WTC11 (cell line): ENCODE data around the gene ANKRD65. TPM values are rescaled to one million over a fixed set of nuclear protein-coding genes. Genes with fewer than 3 reads are reported as not detected.

ENCODE experiments used
- ATAC-seq: fragments of 200-7000 bp; cut with Tn5 transposase; 2 replicates; pipeline ENCODE4 v1.10.0; 2021; ENCODE audit warnings: mild to moderate bottlenecking, moderate library complexity
- CTCF ChIA-PET: fragments of 300-600 bp; sonication (Branson Sonifier 250); formaldehyde crosslinking; loops from one replicate; lab custom pipeline; 2021; ENCODE audit warnings: antibody characterized with exemption; lab: Charles Lee
- POLR2A ChIA-PET: fragments of 350-600 bp; sonication (Branson Sonifier 250); formaldehyde crosslinking; loops from one replicate; lab custom pipeline; 2021; ENCODE audit warnings: antibody characterized with exemption; lab: Charles Lee
- DNase-seq: peaks from one replicate; pipeline ENCODE4 v3.0.0; 2021; ENCODE audit warnings: low spot score
- H3K27ac Mint-ChIP-seq: 2 replicates; pipeline ENCODE4 v1.8.0; 2021; ENCODE audit warnings: mixed read lengths
- H3K27me3 Mint-ChIP-seq: 2 replicates; pipeline ENCODE4 v1.8.0; 2021; ENCODE audit warnings: low read depth, mild to moderate bottlenecking, moderate library complexity, mixed read lengths
- H3K36me3 Mint-ChIP-seq: 2 replicates; pipeline ENCODE4 v1.8.0; 2021; ENCODE audit warnings: mixed read lengths
- H3K4me1 Mint-ChIP-seq: 2 replicates; pipeline ENCODE4 v1.8.0; 2022; ENCODE audit warnings: mixed read lengths
- H3K4me3 Mint-ChIP-seq: 2 replicates; pipeline ENCODE4 v1.8.0; 2021; ENCODE audit warnings: mild to moderate bottlenecking, moderate library complexity, mixed read lengths
- H3K9me3 Mint-ChIP-seq: 2 replicates; pipeline ENCODE4 v1.8.0; 2021; ENCODE audit warnings: mixed read lengths
- ARID4B ChIP-seq: sonication (generic); formaldehyde crosslinking; IDR thresholded peaks from 2 replicates; pipeline ENCODE4 v1.8.0; 2023; ENCODE audit warnings: missing genetic modification reagents, mild to moderate bottlenecking, borderline replicate concordance
- CDX4 ChIP-seq: fragments of 250-450 bp; sonication (Bioruptor Pico); IDR thresholded peaks from 2 replicates; pipeline ENCODE4 v1.9.0; 2021; ENCODE audit warnings: moderate library complexity, mild to moderate bottlenecking, inconsistent platforms, borderline replicate concordance
- CTCF ChIP-seq: fragments of 200-600 bp; IDR thresholded peaks from 2 replicates; pipeline ENCODE4 v1.8.0; 2022; ENCODE audit warnings: antibody characterized with exemption
- ERG ChIP-seq: fragments of 250-450 bp; sonication (Bioruptor Pico); IDR thresholded peaks from 2 replicates; pipeline ENCODE4 v1.8.0; 2021; ENCODE audit warnings: mild to moderate bottlenecking
- ETV6 ChIP-seq: sonication (generic); formaldehyde crosslinking; IDR thresholded peaks from 2 replicates; pipeline ENCODE4 v1.8.1; 2022; ENCODE audit warnings: mild to moderate bottlenecking, missing genetic modification reagents
- GABPB1 ChIP-seq: sonication (generic); formaldehyde crosslinking; IDR thresholded peaks from 2 replicates; pipeline ENCODE4 v1.8.1; 2023; ENCODE audit warnings: mild to moderate bottlenecking, missing genetic modification reagents
- NFYB ChIP-seq: sonication (generic); formaldehyde crosslinking; conservative IDR thresholded peaks from 2 replicates; pipeline ENCODE4 v1.8.0; 2022; ENCODE audit warnings: low read depth, missing genetic modification reagents
- NR1H2 ChIP-seq: sonication (generic); formaldehyde crosslinking; IDR thresholded peaks from 2 replicates; pipeline ENCODE4 v1.9.0; 2021; ENCODE audit warnings: mild to moderate bottlenecking, moderate library complexity, missing genetic modification reagents
- NR3C1 ChIP-seq: sonication (generic); formaldehyde crosslinking; conservative IDR thresholded peaks from 2 replicates; pipeline ENCODE4 v1.8.1; 2023; ENCODE audit warnings: low read depth, mild to moderate bottlenecking, missing genetic modification reagents
- OVOL2 ChIP-seq: fragments of 250-450 bp; sonication (Bioruptor Pico); IDR thresholded peaks from 2 replicates; pipeline ENCODE4 v1.9.0; 2021; ENCODE audit warnings: mild to moderate bottlenecking, borderline replicate concordance
- PRDM15 ChIP-seq: sonication (generic); formaldehyde crosslinking; IDR thresholded peaks from 2 replicates; pipeline ENCODE4 v1.8.0; 2022; ENCODE audit warnings: missing genetic modification reagents
- PREB ChIP-seq: sonication (generic); formaldehyde crosslinking; IDR thresholded peaks from 2 replicates; pipeline ENCODE4 v1.8.1; 2022; ENCODE audit warnings: mild to moderate bottlenecking, missing genetic modification reagents, moderate library complexity, borderline replicate concordance
- PRRX2 ChIP-seq: fragments of 250-450 bp; sonication (Bioruptor Pico); IDR thresholded peaks from 2 replicates; pipeline ENCODE4 v1.8.0; 2021; ENCODE audit warnings: mild to moderate bottlenecking
- ZBTB21 ChIP-seq: sonication (generic); formaldehyde crosslinking; IDR thresholded peaks from 2 replicates; pipeline ENCODE4 v1.8.1; 2023; ENCODE audit warnings: mild to moderate bottlenecking, missing genetic modification reagents, borderline replicate concordance
- ZNF532 ChIP-seq: fragments of 250-450 bp; sonication (Bioruptor Pico); IDR thresholded peaks from 2 replicates; pipeline ENCODE4 v1.9.0; 2021; ENCODE audit warnings: mild to moderate bottlenecking, borderline replicate concordance
- total RNA-seq: library from RNA; stranded (reverse); gene quantifications from 3 replicates; pipeline ENCODE4 v1.2.3, GENCODE V29; 2021

Gene ANKRD65
- total RNA-seq, 1 experiment from 2014 or later = 1.9 TPM

- TF ChIP-seq ETV6 (CRISPR knock-in tag) (no peak), PRRX2 (no peak), PREB (CRISPR knock-in tag) (no peak), ZNF532 (CRISPR knock-in tag) (no peak), NR1H2 (CRISPR knock-in tag) (no peak), ZBTB21 (no peak), ARID4B (CRISPR knock-in tag) (no peak), OVOL2 (no peak)
- TF ChIP-seq, all 79 proteins: peak for 0
These were observed 25.9 kb downstream of the ANKRD65 start (continued) for GRCh38 chr1:1395166-1395565.

- POLR2A ChIA-PET = no interaction called here
- Mint-ChIP-seq H3K27ac (no peak overlapping the region), H3K36me3 (peaks cover 81% of the 10 kb centered on the region), H3K4me3 (no peak overlapping the region), H3K27me3 (no peaks in the 10 kb centered on the region), H3K4me1 (peaks cover 6% of the 10 kb centered on the region), H3K9me3 (no peaks in the 10 kb centered on the region)
- DNase-seq (no peak), ATAC-seq (no peak)
- CTCF ChIA-PET = interaction anchor here (0.7 kb wide), 1 partner anchor 26 kb away, joined by 5 read pairs; no protein-coding TSS in a partner anchor
- TF ChIP-seq CDX4 (CRISPR knock-in tag) = no peak
- TF ChIP-seq NFYB (CRISPR knock-in tag) = no peak
- no peak for TF ChIP-seq NR3C1 (CRISPR knock-in tag)
- TF ChIP-seq CTCF = no peak
- no peak for TF ChIP-seq GABPB1
- no peak for TF ChIP-seq PRDM15 (CRISPR knock-in tag)
- TF ChIP-seq ERG (CRISPR knock-in tag) = no peak
These were observed 27.0 kb downstream of the ANKRD65 start for GRCh38 chr1:1394116-1394515.
